Ovary (tissue), 3 donors: ENCODE data around the gene GNAS.

Experiments used
- CTCF ChIP-seq, 3 donors: fragments of 450-650 bp in 2 of 3; fragments of 200-600 bp in 1 of 3; IDR thresholded peaks; one replicate each; pipeline versions ENCODE4 v1.5.1 to v1.8.0; 2016 to 2022; ENCODE audit warnings: antibody characterized with exemption in 3 of 3, mild to moderate bottlenecking in 1 of 3
- POLR2A ChIP-seq: fragments of 450-650 bp; IDR thresholded peaks from one replicate; pipeline ENCODE4 v1.6.1; 2017; ENCODE audit warnings: antibody characterized with exemption, mild to moderate bottlenecking, moderate library complexity
- donor health status: DM: no; HTN: no; CAD: no.

- TF ChIP-seq CTCF (IDR thresholded peaks at IDR 0.05) (no peak), POLR2A (no peak)
Measured at GRCh38 chr20:58877976-58878360, 25.5 kb downstream of the GNAS start.
